Neural cell (in vitro differentiated cells): ENCODE results near the gene IGFBPL1.

Source experiments
- EZH2 ChIP-seq: fragments of 200-600, 300-800 bp; shearing (Covaris generic), sonication (generic); IDR thresholded peaks from 2 replicates; pipeline ENCODE4 v1.6.1; 2014; ENCODE audit warnings: antibody characterized with exemption, low read length, borderline replicate concordance, mild to moderate bottlenecking; ENCODE audit not compliant: insufficient read depth, poor library complexity, severe bottlenecking
- POLR2AphosphoS5 ChIP-seq: IDR thresholded peaks from 2 replicates; pipeline ENCODE4 v1.6.1; 2012
- TF ChIP-seq, protein P1 (sequence below): fragments of 450-650 bp; IDR thresholded peaks from 2 replicates; pipeline ENCODE4 v1.5.1; 2014; ENCODE audit warnings: antibody characterized with exemption, mild to moderate bottlenecking, moderate library complexity; ENCODE audit not compliant: poor library complexity, severe bottlenecking

DNA sequence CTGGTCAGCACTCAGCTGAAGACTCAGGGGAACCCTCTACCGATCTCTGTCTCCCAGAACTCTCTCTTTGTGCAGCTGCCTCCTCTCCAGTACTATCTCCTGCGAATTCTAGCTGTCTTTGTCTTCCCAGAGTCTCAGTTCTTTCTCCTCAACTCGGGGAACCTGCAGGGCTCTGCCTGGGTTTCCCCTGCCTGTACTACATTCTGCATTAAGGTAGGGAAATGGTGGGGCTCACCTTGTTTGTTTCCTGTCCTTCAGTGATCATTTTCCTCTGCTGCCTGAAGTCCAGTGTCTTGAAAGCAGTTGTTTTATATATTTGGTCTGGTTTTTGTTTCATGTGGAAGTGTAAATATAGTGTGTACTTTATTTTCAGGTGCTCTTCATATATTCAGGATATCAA, 43.1 kb upstream of the IGFBPL1 start:
- TF ChIP-seq EZH2 = no peak
- TF ChIP-seq, protein P1, sequence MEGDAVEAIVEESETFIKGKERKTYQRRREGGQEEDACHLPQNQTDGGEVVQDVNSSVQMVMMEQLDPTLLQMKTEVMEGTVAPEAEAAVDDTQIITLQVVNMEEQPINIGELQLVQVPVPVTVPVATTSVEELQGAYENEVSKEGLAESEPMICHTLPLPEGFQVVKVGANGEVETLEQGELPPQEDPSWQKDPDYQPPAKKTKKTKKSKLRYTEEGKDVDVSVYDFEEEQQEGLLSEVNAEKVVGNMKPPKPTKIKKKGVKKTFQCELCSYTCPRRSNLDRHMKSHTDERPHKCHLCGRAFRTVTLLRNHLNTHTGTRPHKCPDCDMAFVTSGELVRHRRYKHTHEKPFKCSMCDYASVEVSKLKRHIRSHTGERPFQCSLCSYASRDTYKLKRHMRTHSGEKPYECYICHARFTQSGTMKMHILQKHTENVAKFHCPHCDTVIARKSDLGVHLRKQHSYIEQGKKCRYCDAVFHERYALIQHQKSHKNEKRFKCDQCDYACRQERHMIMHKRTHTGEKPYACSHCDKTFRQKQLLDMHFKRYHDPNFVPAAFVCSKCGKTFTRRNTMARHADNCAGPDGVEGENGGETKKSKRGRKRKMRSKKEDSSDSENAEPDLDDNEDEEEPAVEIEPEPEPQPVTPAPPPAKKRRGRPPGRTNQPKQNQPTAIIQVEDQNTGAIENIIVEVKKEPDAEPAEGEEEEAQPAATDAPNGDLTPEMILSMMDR = no peak
- TF ChIP-seq POLR2AphosphoS5 = no peak
